ENCODE data around the gene FSTL3.
"Not testable (repeated sequence)": the region's sequence is repeated elsewhere in the genome, so short reads cannot be mapped to it uniquely, and the experiment has no call there.

Gene FSTL3

GRCh38 chr19:676339-677105 lies at the start of gene FSTL3:
Gene FSTL3 (plus strand): TSS chr19:676392. CDS start chr19:676424, 32 bp downstream.
- TF ChIP-seq CTCF (conservative IDR thresholded peaks at IDR 0.05; ENCODE audit: control insufficient read depth, insufficient read depth, low read depth, low read length): no peak
- DNase-seq (ENCODE audit: low read depth): no peak

DNA sequence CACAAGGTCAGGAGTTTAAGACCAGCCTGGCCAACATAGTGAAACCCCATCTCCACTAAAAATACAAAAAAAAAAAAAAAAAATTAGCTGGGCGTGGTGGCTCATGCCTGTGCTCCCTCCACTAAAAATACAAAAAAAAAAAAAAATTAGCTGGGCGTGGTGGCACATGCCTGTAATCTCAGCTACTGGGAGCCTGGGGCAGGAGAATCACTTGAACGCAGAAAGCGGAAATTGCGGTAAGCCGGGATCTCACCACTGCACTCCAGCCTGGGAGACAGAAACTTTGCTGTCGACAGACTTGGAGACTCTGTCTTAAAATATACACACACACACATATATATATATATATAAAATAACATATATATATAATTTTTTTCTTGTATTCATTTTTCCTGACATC lies 49.6 kb upstream of the FSTL3 start:
- DNase-seq (ENCODE audit: low read depth); H3K4me3 ChIP-seq (ENCODE audit: control insufficient read depth, low read depth, low read length): not testable (repeated sequence)

More at GRCh38 chr19:676339-677105, at the start of gene FSTL3:
- H3K4me3 ChIP-seq (ENCODE audit: control insufficient read depth, low read depth, low read length): peak within 1 kb of the TSS; percentile 79

- H3K4me3 ChIP-seq (ENCODE audit: control insufficient read depth, low read depth, low read length): no peak overlapping the region
- DNase-seq (ENCODE audit: low read depth): no peak
- TF ChIP-seq CTCF (conservative IDR thresholded peaks at IDR 0.05; ENCODE audit: control insufficient read depth, insufficient read depth, low read depth, low read length): peak; percentile 30
Observed at GRCh38 chr19:628168-628567, 48.0 kb upstream of the FSTL3 start.

DNA sequence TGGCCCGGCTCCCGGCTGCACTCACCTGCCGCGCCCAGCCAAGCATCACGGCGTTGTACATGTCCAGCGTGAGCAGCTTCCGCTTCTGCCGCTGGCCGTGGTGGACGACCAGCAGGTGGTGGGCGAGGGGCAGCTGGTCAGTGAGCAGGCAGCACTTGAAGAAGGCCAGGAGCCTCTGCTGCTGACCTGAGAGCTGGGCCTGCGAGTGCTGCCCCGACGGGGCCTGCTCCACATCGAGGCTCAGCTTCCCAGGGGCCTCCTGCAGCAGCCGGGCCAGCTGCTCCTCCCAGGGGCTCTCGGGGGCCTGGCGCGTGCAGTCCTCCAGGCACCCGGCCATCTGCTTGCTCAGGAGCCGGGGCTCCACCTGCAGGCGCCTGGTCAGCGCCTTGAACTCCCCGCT lies 46.7 kb upstream of the FSTL3 start:
- not testable (repeated sequence) for H3K4me3 ChIP-seq (ENCODE audit: control insufficient read depth, low read depth, low read length); DNase-seq (ENCODE audit: low read depth)

DNA sequence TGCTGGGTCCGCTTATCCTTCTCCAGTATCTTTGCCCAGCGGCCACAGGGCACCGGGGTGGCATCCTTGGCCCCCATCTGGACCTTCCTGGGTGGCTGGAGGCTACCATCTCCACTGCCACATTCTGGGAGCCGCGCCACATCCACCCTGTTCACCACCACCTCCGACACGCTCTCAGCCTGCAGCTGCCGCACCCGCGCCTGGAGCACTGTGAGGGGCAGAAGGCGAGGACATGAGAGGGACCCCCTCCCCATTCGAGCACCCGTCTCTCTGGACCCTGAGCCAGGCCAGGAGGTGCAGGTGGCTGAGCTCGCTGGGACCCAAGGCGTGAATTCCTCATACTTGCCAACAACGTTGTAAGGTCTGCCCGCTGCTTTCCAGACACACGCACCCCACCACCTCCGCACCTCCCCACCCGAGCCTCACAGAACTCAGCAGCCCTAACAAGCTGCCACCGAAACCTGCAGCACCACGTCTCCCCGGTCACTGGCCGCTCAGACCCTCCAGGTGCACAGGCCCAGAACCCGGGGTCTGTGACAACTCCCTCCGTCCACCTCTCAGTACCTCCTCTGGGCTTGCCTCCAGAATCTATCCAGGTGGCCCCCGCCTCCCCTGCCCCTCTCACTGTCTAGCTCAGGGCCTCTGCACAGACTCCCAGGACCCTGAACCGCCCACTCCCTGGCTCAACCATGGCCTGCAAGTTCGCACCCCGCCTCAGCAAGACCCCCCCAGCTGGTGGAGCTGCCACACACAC lies 46.1 kb upstream of the FSTL3 start:
- DNase-seq (ENCODE audit: low read depth): no peak
- no peak overlapping the region for H3K4me3 ChIP-seq (ENCODE audit: control insufficient read depth, low read depth, low read length)
- no peak for TF ChIP-seq CTCF (conservative IDR thresholded peaks at IDR 0.05; ENCODE audit: control insufficient read depth, insufficient read depth, low read depth, low read length)

DNA sequence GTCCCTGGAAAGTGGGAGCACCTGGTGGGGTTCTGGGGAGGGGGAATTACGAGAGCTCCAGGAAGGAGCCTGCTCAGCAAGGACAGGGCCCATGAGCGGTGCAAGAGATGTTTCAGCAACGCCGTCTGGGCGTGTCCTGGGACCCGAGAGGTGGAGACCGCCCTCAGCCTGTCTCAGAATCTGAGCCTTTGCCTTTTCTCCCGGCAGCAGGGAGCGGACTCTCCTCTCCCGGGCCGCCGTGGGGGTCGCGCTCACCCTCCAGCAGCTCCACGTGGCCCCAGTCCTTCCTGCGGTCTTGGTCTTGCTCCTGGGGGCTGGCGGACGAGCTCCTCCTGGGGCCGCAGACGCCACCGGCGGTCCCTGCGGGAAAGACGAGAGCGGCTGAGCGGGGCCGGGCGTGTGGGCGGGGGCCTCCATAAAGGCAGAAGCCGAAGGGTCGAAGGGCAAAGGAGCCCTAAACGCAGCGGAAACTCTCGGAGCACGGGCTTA lies 43.6 kb upstream of the FSTL3 start:
- no peak for TF ChIP-seq CTCF (conservative IDR thresholded peaks at IDR 0.05; ENCODE audit: control insufficient read depth, insufficient read depth, low read depth, low read length)
- DNase-seq (ENCODE audit: low read depth): peak; percentile 51
- peak overlapping the region; percentile 78 for H3K4me3 ChIP-seq (ENCODE audit: control insufficient read depth, low read depth, low read length)

DNA sequence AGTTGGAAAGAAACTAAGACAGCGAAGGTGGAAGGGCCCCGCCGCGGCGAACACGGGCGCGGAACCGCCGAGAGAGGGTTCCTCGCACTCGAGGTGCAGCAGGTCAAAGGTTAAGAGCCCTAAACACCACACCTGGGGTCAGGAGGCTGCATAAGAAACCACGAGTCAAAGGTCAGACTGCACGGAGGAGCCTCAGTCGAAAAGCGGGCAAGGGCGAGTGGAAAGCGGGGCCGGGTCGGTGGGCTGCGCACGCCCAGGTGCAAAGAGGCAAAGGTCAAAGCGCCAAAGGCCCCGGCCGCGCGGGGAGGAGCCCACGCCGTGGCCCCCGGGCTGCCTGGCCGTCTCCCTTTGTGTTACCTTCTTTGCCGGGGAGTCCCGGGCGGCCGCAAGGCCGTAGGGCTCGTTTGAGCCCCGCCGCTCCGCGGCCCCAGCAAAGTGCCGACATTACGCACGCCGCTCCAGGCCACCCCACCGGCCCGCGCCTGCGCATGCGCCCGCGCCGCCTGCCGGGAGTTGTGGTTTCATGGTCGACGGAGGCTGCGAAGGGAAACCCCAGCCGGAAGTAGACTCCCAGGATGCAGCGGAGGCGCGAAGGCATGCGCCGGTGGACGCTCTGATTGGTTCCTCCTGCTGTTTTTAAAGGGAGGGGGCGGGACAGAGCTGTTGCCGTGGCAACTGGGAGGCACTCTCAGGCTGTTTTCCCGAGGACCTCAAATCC lies 43.0 kb upstream of the FSTL3 start, which contains the start of gene POLRMT:
POLRMT (minus strand) TSS at position 470 of the 718 bp plus-strand sequence; CDS start at position 445, 25 bp downstream.
- DNase-seq (ENCODE audit: low read depth): peak; percentile 98
- TF ChIP-seq CTCF (conservative IDR thresholded peaks at IDR 0.05; ENCODE audit: control insufficient read depth, insufficient read depth, low read depth, low read length): no peak
- H3K4me3 ChIP-seq (ENCODE audit: control insufficient read depth, low read depth, low read length): peak within 1 kb of the TSS; percentile 86
